Activated naive CD8-positive, alpha-beta T cell treated with anti-CD3 and anti-CD28 coated beads for 36 hours (primary cell): ENCODE results near the gene KHNYN. TPM values are rescaled to one million over a fixed set of nuclear protein-coding genes. Genes with fewer than 3 reads are reported as not detected.

Source experiments
- DNase-seq: peaks from one replicate; pipeline ENCODE4 v3.0.0; 2021
- H3K27ac Mint-ChIP-seq: one replicate; pipeline ENCODE4 v1.8.0; 2022; ENCODE audit warnings: mild to moderate bottlenecking, moderate library complexity, mixed read lengths
- H3K27me3 Mint-ChIP-seq: one replicate; pipeline ENCODE4 v1.8.0; 2022; ENCODE audit warnings: mild to moderate bottlenecking, mixed read lengths
- H3K36me3 Mint-ChIP-seq: one replicate; pipeline ENCODE4 v1.8.0; 2021; ENCODE audit warnings: mild to moderate bottlenecking, mixed read lengths
- H3K4me1 Mint-ChIP-seq: one replicate; pipeline ENCODE4 v1.8.0; 2021; ENCODE audit warnings: mixed read lengths
- H3K4me3 Mint-ChIP-seq: one replicate; pipeline ENCODE4 v1.8.0; 2022; ENCODE audit warnings: mild to moderate bottlenecking, moderate library complexity, mixed read lengths
- H3K9me3 Mint-ChIP-seq: one replicate; pipeline ENCODE4 v1.8.0; 2022; ENCODE audit warnings: mixed read lengths
- total RNA-seq, 2 experiments: library from RNA; stranded (reverse); gene quantifications; one replicate each; pipeline ENCODE4 v1.2.3, GENCODE V29; 2021

Gene KHNYN
- total RNA-seq, 2 experiments from 2014 or later: 47.3 to 48.7 TPM

- no peaks in the 10 kb centered on the region for H3K27me3 Mint-ChIP-seq
- DNase-seq: no peak
- no peak overlapping the region for H3K4me3 Mint-ChIP-seq
- H3K4me1 Mint-ChIP-seq: peaks cover 38% of the 10 kb centered on the region
- no peak overlapping the region for H3K27ac Mint-ChIP-seq
- no peaks in the 10 kb centered on the region for H3K9me3 Mint-ChIP-seq
- H3K36me3 Mint-ChIP-seq: peaks cover 10% of the 10 kb centered on the region
These were observed 2.7 kb upstream of the KHNYN start for GRCh38 chr14:24426912-24427536.

- Mint-ChIP-seq H3K9me3 (no peaks in the 10 kb centered on the region), H3K4me3 (peak overlapping the region; percentile 14), H3K27me3 (no peaks in the 10 kb centered on the region), H3K4me1 (peaks cover 39% of the 10 kb centered on the region), H3K27ac (peak overlapping the region; percentile 71), H3K36me3 (peaks cover 12% of the 10 kb centered on the region)
- no peak for DNase-seq
These were observed 1.9 kb upstream of the KHNYN start for GRCh38 chr14:24427537-24428508.

DNA sequence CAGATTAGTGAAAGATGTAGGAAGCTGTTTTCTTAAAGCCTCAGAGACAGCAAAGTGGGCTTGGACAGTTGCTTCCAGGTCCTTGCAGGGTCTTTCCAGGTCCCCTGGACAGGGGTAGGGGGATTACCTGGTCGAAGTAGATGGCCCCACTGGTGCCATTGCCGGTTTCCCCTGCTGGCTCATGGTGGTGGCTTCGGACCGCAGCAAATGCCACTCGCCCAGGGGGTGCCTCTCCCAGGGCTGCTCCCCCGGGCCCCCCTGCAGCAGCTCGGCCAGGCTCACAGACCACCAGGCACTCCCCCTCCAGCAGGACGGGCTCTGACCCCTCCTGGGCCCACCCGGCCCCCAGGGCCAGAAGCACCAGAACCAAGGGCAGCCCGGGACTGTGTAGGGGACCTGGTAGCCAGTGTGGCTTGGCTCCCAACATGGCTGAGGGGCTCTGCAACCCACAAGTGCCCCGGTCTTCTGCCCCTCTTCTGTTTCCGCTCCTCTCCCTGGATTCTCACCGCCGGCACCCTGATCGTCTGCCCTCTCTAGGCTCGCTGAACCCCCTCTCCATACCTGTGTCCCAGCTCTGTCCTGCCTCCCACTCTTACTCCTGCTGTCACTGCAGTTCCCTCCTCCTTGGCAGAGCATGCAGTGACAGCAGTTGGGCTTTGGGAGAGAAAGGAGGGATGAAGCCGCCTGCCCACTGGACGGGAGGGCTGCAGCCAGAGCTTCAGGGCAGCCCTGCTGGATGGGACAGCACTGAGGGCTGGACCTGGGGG is 943 bp upstream of the KHNYN start:
- Mint-ChIP-seq H3K4me1 (peaks cover 44% of the 10 kb centered on the region), H3K4me3 (peak overlapping the region; percentile 90), H3K27me3 (no peaks in the 10 kb centered on the region), H3K9me3 (no peaks in the 10 kb centered on the region), H3K36me3 (peaks cover 19% of the 10 kb centered on the region), H3K27ac (peak overlapping the region; percentile 97)
- DNase-seq: no peak

DNA sequence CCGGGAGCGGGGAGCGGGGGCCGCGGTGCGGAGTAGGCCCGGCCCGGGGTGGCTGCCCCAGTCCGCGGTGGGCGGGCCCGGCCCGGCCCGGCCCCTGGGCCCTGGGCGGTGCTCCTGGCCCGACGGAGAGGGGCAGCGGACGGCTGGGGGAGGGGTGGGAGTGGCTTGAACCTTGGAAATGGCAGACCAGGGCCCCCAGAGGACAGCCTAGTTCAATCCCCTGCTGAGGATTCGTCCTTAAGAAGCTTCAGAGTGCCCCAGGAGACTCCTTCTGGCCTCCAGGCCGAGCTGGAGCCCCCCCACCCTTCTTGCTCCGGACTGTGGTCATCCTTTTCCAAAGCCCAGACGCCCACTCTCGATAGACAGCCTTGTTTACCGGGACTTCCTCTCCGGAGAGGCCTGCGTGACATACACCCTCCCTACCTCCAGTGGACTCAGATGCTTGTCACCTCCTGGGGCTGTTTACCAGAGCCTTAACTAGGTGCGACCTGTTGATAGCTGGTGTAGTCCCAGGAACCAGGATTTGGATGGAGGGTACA is 458 bp downstream of the KHNYN start:
- H3K27me3 Mint-ChIP-seq: no peaks in the 10 kb centered on the region
- peaks cover 19% of the 10 kb centered on the region for H3K36me3 Mint-ChIP-seq
- DNase-seq: peak; percentile 69
- peak overlapping the region; percentile 92 for H3K4me3 Mint-ChIP-seq
- no peaks in the 10 kb centered on the region for H3K9me3 Mint-ChIP-seq
- H3K27ac Mint-ChIP-seq: peak overlapping the region; percentile 97
- peaks cover 42% of the 10 kb centered on the region for H3K4me1 Mint-ChIP-seq

- Mint-ChIP-seq H3K27me3 (no peaks in the 10 kb centered on the region), H3K9me3 (no peaks in the 10 kb centered on the region), H3K36me3 (peaks cover 21% of the 10 kb centered on the region), H3K4me1 (peaks cover 35% of the 10 kb centered on the region), H3K27ac (peak overlapping the region; percentile 97), H3K4me3 (peak overlapping the region; percentile 92)
- peak; percentile 74 for DNase-seq
These were observed 1.2 kb downstream of the KHNYN start for GRCh38 chr14:24430682-24431568.

GRCh38 chr14:24431569-24432258 is 2.0 kb downstream of the KHNYN start:
- H3K27ac Mint-ChIP-seq: peak overlapping the region; percentile 97
- no peaks in the 10 kb centered on the region for H3K9me3 Mint-ChIP-seq
- peak overlapping the region; percentile 92 for H3K4me3 Mint-ChIP-seq
- no peaks in the 10 kb centered on the region for H3K27me3 Mint-ChIP-seq
- H3K36me3 Mint-ChIP-seq: peaks cover 20% of the 10 kb centered on the region
- peaks cover 33% of the 10 kb centered on the region for H3K4me1 Mint-ChIP-seq
- peak; percentile 91 for DNase-seq

DNA sequence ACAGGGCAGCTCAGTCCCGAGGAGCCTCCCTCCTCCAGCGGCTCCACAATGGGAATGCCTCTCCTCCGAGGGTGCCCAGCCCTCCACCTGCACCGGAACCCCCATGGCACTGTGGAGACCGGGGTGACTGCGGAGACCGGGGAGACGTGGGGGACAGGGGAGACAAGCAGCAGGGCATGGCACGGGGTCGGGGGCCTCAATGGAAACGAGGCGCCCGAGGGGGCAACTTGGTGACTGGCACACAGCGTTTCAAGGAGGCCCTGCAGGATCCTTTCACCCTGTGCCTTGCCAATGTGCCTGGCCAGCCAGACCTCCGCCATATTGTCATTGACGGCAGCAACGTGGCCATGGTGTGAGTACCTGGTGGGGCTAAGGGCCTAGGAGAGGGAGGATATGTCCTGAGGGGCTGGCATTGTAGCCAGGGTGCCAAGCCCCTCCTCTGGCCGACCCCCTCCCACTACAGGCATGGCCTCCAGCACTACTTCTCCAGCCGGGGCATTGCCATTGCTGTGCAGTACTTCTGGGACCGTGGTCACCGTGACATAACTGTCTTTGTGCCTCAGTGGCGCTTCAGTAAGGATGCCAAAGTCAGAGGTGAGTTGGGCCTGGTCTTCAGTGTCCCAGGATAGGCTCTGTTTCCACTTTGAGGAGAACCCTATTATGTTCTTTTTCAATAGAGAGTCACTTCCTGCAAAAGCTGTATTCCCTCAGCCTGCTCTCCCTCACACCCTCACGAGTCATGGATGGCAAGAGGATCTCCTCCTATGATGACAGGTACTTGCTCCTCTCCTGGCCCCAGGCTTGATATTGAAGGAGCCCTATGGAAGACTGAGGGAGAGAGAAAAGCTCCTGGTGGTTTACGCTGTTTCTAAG is 2.7 kb downstream of the KHNYN start:
- Mint-ChIP-seq H3K4me3 (no peak overlapping the region), H3K27ac (no peak overlapping the region)

DNA sequence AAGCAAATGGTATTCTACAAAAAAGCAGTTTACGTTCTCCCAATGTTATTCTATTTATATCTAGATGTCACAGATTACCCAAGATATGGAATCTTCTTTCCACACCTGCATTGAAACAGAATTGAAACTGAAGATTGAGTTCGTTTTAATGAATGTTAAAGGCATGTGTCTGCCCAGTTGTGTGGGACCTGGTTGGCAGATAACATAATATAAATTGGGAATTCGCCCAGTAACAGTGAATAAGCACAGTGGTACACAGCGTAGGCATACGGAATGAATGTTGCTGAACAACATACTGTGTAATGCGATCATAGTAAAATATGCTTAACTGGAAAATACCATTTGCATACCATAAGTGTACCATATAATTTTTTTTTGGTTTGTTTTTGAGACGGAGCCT is 4.3 kb downstream of the KHNYN start:
- H3K27ac Mint-ChIP-seq: no peak overlapping the region
- no peak for DNase-seq
- H3K4me1 Mint-ChIP-seq: peaks cover 45% of the 10 kb centered on the region
- H3K27me3 Mint-ChIP-seq: no peaks in the 10 kb centered on the region
- peaks cover 37% of the 10 kb centered on the region for H3K36me3 Mint-ChIP-seq
- H3K9me3 Mint-ChIP-seq: no peaks in the 10 kb centered on the region
- no peak overlapping the region for H3K4me3 Mint-ChIP-seq

More for the DNA sequence above, 2.7 kb downstream of the KHNYN start:
- Mint-ChIP-seq H3K36me3 (peaks cover 27% of the 10 kb centered on the region), H3K27me3 (no peaks in the 10 kb centered on the region), H3K4me1 (peaks cover 35% of the 10 kb centered on the region), H3K9me3 (no peaks in the 10 kb centered on the region)
- no peak for DNase-seq

GRCh38 chr14:24434676-24435075 is 4.9 kb downstream of the KHNYN start:
- Mint-ChIP-seq H3K4me3 (no peak overlapping the region), H3K9me3 (no peaks in the 10 kb centered on the region), H3K4me1 (peaks cover 46% of the 10 kb centered on the region), H3K27me3 (no peaks in the 10 kb centered on the region), H3K36me3 (peaks cover 41% of the 10 kb centered on the region), H3K27ac (peak overlapping the region; percentile 22)
- no peak for DNase-seq

- Mint-ChIP-seq H3K4me3 (no peak overlapping the region), H3K4me1 (peaks cover 47% of the 10 kb centered on the region), H3K9me3 (no peaks in the 10 kb centered on the region), H3K27me3 (no peaks in the 10 kb centered on the region), H3K36me3 (peaks cover 42% of the 10 kb centered on the region), H3K27ac (no peak overlapping the region)
- no peak for DNase-seq
These were observed 5.5 kb downstream of the KHNYN start for GRCh38 chr14:24435192-24435810.

DNA sequence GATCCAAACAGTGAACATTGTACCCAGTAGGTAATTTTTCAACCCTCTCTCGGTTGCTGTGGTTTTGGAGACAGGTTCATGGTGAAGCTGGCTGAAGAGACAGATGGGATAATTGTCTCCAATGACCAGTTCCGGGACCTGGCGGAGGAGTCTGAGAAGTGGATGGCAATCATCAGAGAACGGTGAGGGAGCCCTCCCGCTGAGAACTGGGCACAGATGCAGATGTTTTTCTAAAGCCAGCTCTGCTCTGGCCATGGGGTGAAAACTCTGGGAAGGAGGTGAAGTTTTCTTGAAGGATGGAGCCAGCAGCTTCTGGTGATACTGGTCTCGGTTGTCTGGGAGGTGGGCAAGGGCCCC is 6.2 kb downstream of the KHNYN start:
- Mint-ChIP-seq H3K4me3 (no peak overlapping the region), H3K36me3 (peaks cover 47% of the 10 kb centered on the region), H3K9me3 (no peaks in the 10 kb centered on the region), H3K27ac (no peak overlapping the region), H3K4me1 (peaks cover 52% of the 10 kb centered on the region), H3K27me3 (no peaks in the 10 kb centered on the region)
- no peak for DNase-seq

DNA sequence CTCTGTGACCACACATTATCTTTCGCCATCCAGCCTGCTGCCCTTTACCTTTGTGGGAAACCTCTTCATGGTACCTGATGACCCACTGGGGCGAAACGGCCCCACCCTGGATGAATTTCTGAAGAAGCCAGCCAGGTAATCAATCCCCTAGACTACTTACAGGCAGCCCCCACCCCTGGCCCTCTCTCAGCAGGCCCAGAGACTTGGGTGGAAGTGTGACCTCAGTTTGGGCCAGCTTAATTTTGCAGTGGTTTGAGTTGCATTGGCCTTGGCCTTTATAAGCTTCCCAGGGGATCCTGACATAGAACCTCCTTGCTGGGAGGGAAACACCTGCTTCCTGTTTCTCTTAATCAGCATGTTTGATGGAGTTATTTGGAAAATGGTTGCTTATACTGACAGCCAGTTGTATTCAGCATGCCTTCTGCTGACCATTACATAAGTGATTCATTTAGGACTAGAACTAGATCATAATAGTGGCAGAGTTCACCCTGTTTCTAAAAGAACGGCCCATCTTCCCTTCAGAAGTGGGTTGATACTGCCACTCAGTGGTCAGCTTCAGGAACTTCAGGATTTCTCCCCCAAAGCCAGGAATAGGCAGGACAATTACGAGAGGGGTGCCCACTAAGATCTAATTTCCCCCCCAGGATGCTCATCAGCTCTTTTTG is 6.7 kb downstream of the KHNYN start:
- Mint-ChIP-seq H3K4me1 (peaks cover 52% of the 10 kb centered on the region), H3K27me3 (no peaks in the 10 kb centered on the region), H3K9me3 (no peaks in the 10 kb centered on the region), H3K36me3 (peaks cover 48% of the 10 kb centered on the region), H3K4me3 (peak overlapping the region; percentile 26), H3K27ac (peak overlapping the region; percentile 68)
- DNase-seq: no peak
